DOHH2 (cell line): ENCODE measurements around the gene BLTP1.

Experiments
- H3F3A ChIP-seq: fragments of 200-600 bp; sonication (generic), shearing (Covaris generic); 2 replicates; pipeline ENCODE4 v1.6.0; 2016; ENCODE audit warnings: antibody characterized with exemption, mild to moderate bottlenecking; ENCODE audit not compliant: control insufficient read depth, insufficient read depth
- H3K27ac ChIP-seq: fragments of 200-600 bp; sonication (generic); 2 replicates; pipeline ENCODE4 v1.5.1; 2014; ENCODE audit warnings: low read depth, mild to moderate bottlenecking, low read length, moderate library complexity
- H3K27me3 ChIP-seq: fragments of 200-600 bp; sonication (generic); 2 replicates; pipeline ENCODE4 v1.6.1; 2014; ENCODE audit warnings: mild to moderate bottlenecking, low read length, mixed read lengths; ENCODE audit not compliant: control insufficient read depth
- H3K36me3 ChIP-seq: fragments of 200-600 bp; sonication (generic); 2 replicates; pipeline ENCODE4 v1.6.1; 2014; ENCODE audit warnings: mild to moderate bottlenecking, low read length, moderate library complexity, mixed read lengths; ENCODE audit not compliant: control insufficient read depth
- H3K4me1 ChIP-seq: fragments of 200-600 bp; sonication (generic); 2 replicates; pipeline ENCODE4 v1.6.1; 2014; ENCODE audit warnings: mild to moderate bottlenecking, low read length, mixed read lengths; ENCODE audit not compliant: control insufficient read depth
- H3K4me2 ChIP-seq: fragments of 200-600 bp; sonication (generic); 2 replicates; pipeline ENCODE4 v1.6.0; 2014; ENCODE audit warnings: mild to moderate bottlenecking, low read length, moderate library complexity
- H3K4me3 ChIP-seq: fragments of 200-600 bp; sonication (generic); 2 replicates; pipeline ENCODE4 v1.5.1; 2014; ENCODE audit warnings: mild to moderate bottlenecking, low read length, mixed read lengths
- H3K79me2 ChIP-seq: fragments of 200-600 bp; sonication (generic); 2 replicates; pipeline ENCODE4 v1.6.1; 2014; ENCODE audit warnings: mild to moderate bottlenecking, low read length, mixed read lengths; ENCODE audit not compliant: control insufficient read depth
- H3K9me2 ChIP-seq: fragments of 200-600 bp; sonication (generic); replicated peaks from 2 replicates; pipeline ENCODE4 v1.6.1; 2014; ENCODE audit warnings: mild to moderate bottlenecking, low read length, mixed read lengths; ENCODE audit not compliant: control insufficient read depth
- H3K9me3 ChIP-seq: fragments of 200-600 bp; sonication (generic); 2 replicates; pipeline ENCODE4 v1.6.1; 2014; ENCODE audit warnings: antibody characterized with exemption, low read length, mixed read lengths; ENCODE audit not compliant: control insufficient read depth, insufficient read depth
- H4K20me1 ChIP-seq: fragments of 200-600 bp; sonication (generic); 2 replicates; pipeline ENCODE4 v1.6.0; 2014; ENCODE audit warnings: low read depth, mild to moderate bottlenecking, antibody characterized with exemption, low read length, moderate library complexity; ENCODE audit not compliant: control insufficient read depth, insufficient read depth
- CTCF ChIP-seq: fragments of 200-600 bp; sonication (generic); IDR thresholded peaks from one replicate; pipeline ENCODE4 v1.5.1; 2014; ENCODE audit warnings: antibody characterized with exemption, mild to moderate bottlenecking, low read depth, low read length; ENCODE audit not compliant: poor library complexity, severe bottlenecking
- EZH2phosphoT487 ChIP-seq: fragments of 200-600 bp; sonication (generic); IDR thresholded peaks from 2 replicates; pipeline ENCODE4 v1.6.1; 2017; ENCODE audit warnings: borderline replicate concordance, mild to moderate bottlenecking, antibody characterized with exemption, low read length, moderate library complexity, mixed read lengths

BLTP1 gene

GRCh38 chr4:122163301-122163700 is 11.2 kb downstream of the BLTP1 start:
- Histone ChIP-seq H3K4me1 (no peaks in the 10 kb centered on the region), H3K9me2 (no peaks in the 10 kb centered on the region), H4K20me1 (no peaks in the 10 kb centered on the region), H3F3A (no peaks in the 10 kb centered on the region; the same call in 1 of the 2 replicates), H3K27ac (no peak overlapping the region), H3K4me3 (no peak overlapping the region), H3K27me3 (no peaks in the 10 kb centered on the region), H3K79me2 (peaks cover 13% of the 10 kb centered on the region; the same call in 1 of the 2 replicates), H3K9me3 (no peaks in the 10 kb centered on the region), H3K4me2 (no peak overlapping the region), H3K36me3 (peaks cover 6% of the 10 kb centered on the region; the same call in 1 of the 2 replicates)
- TF ChIP-seq CTCF = no peak
- TF ChIP-seq EZH2phosphoT487 = no peak

- H3K9me2 ChIP-seq = no peaks in the 10 kb centered on the region
- no peaks in the 10 kb centered on the region; the same call in 1 of the 2 replicates for H3F3A ChIP-seq
- H3K79me2 ChIP-seq = peaks cover 13% of the 10 kb centered on the region; the same call in 1 of the 2 replicates
- no peaks in the 10 kb centered on the region for H3K9me3 ChIP-seq
- H3K27me3 ChIP-seq = no peaks in the 10 kb centered on the region
- no peak overlapping the region for H3K27ac ChIP-seq
- H3K4me3 ChIP-seq = no peak overlapping the region
- H3K36me3 ChIP-seq = peaks cover 6% of the 10 kb centered on the region; the same call in 1 of the 2 replicates
- H3K4me1 ChIP-seq = no peaks in the 10 kb centered on the region
- H3K4me2 ChIP-seq = no peak overlapping the region
- TF ChIP-seq CTCF = no peak
- no peak for TF ChIP-seq EZH2phosphoT487
- no peaks in the 10 kb centered on the region for H4K20me1 ChIP-seq
Measured at GRCh38 chr4:122163767-122164166, 11.6 kb downstream of the BLTP1 start.

GRCh38 chr4:122167369-122167768 is 15.2 kb downstream of the BLTP1 start:
- TF ChIP-seq CTCF (no peak), EZH2phosphoT487 (no peak)
- Histone ChIP-seq H3K9me2 (no peaks in the 10 kb centered on the region), H4K20me1 (no peaks in the 10 kb centered on the region), H3K79me2 (peaks cover 3% of the 10 kb centered on the region; the same call in 1 of the 2 replicates), H3K4me1 (no peaks in the 10 kb centered on the region), H3K36me3 (peaks cover 6% of the 10 kb centered on the region; the same call in 1 of the 2 replicates), H3K27me3 (no peaks in the 10 kb centered on the region), H3F3A (no peaks in the 10 kb centered on the region; the same call in 1 of the 2 replicates), H3K9me3 (no peaks in the 10 kb centered on the region), H3K27ac (no peak overlapping the region), H3K4me3 (no peak overlapping the region), H3K4me2 (no peak overlapping the region)

- H3K4me3 ChIP-seq = no peak overlapping the region
- no peaks in the 10 kb centered on the region for H4K20me1 ChIP-seq
- no peaks in the 10 kb centered on the region for H3K4me1 ChIP-seq
- H3K27ac ChIP-seq = no peak overlapping the region
- no peaks in the 10 kb centered on the region for H3F3A ChIP-seq
- no peaks in the 10 kb centered on the region for H3K27me3 ChIP-seq
- TF ChIP-seq CTCF (no peak), EZH2phosphoT487 (no peak)
- no peaks in the 10 kb centered on the region for H3K36me3 ChIP-seq
- peaks cover 3% of the 10 kb centered on the region; the same call in 1 of the 2 replicates for H3K79me2 ChIP-seq
- H3K9me3 ChIP-seq = no peaks in the 10 kb centered on the region
- H3K4me2 ChIP-seq = no peak overlapping the region
- H3K9me2 ChIP-seq = no peaks in the 10 kb centered on the region
Measured at GRCh38 chr4:122170775-122171174, 18.6 kb downstream of the BLTP1 start.
